GM19023 (cell line): ENCODE results near the gene DLEC1.
"Not testable (repeated sequence)": the region's sequence is repeated elsewhere in the genome, so short reads cannot be mapped to it uniquely, and the experiment has no call there.

ENCODE experiments used
- ATAC-seq: cut with Tn5 transposase; IDR thresholded peaks from one replicate; pipeline ENCODE4 v1.9.1; 2021; ENCODE audit warnings: mild to moderate bottlenecking, moderate library complexity; ENCODE audit not compliant: unreplicated experiment

Gene DLEC1

GRCh38 chr3:38135621-38136277 is 96.7 kb downstream of the DLEC1 start:
- not testable (repeated sequence) for ATAC-seq

GRCh38 chr3:38136393-38136776 is 97.4 kb downstream of the DLEC1 start:
- ATAC-seq = no peak

- ATAC-seq = peak; percentile 87
Observed at GRCh38 chr3:38136777-38137614, 98.0 kb downstream of the DLEC1 start, which contains the start of gene ACAA1. ACAA1 (minus strand) TSS chr3:38137127; CDS start chr3:38137035, 92 bp downstream.

- peak; percentile 0 for ATAC-seq
Observed at GRCh38 chr3:38137615-38138348, 98.8 kb downstream of the DLEC1 start.

- ATAC-seq = peak; percentile 40
Observed at GRCh38 chr3:38138349-38139190, 99.6 kb downstream of the DLEC1 start, which contains the start of gene MYD88. MYD88 (plus strand) TSS chr3:38138661; CDS start chr3:38138701, 40 bp downstream.

GRCh38 chr3:38139191-38139590 is 100.2 kb downstream of the DLEC1 start:
- ATAC-seq = no peak

GRCh38 chr3:38139652-38140051 is 100.6 kb downstream of the DLEC1 start:
- ATAC-seq = no peak

GRCh38 chr3:38140326-38141172 is 101.5 kb downstream of the DLEC1 start:
- no peak for ATAC-seq

- ATAC-seq = no peak
Observed at GRCh38 chr3:38141173-38141951, 102.4 kb downstream of the DLEC1 start.

- no peak for ATAC-seq
Observed at GRCh38 chr3:38141952-38142273, 102.9 kb downstream of the DLEC1 start.

GRCh38 chr3:38142959-38143358 is 104.0 kb downstream of the DLEC1 start:
- ATAC-seq = no peak

GRCh38 chr3:38143511-38143910 is 104.5 kb downstream of the DLEC1 start:
- ATAC-seq = no peak

GRCh38 chr3:38146504-38146903 is 107.5 kb downstream of the DLEC1 start:
- ATAC-seq = no peak

GRCh38 chr3:38147421-38147820 is 108.4 kb downstream of the DLEC1 start:
- ATAC-seq = no peak

- ATAC-seq = no peak
Observed at GRCh38 chr3:38148311-38148882, 109.4 kb downstream of the DLEC1 start.

GRCh38 chr3:38149708-38150107 is 110.7 kb downstream of the DLEC1 start:
- no peak for ATAC-seq

- ATAC-seq = no peak
Observed at GRCh38 chr3:38150780-38151528, 111.9 kb downstream of the DLEC1 start.
